ENCODE measurements around the gene LRMDA. TPM values are rescaled to one million over a fixed set of nuclear protein-coding genes. Genes with fewer than 3 reads are reported as not detected.
"Not testable (repeated sequence)": the region's sequence is repeated elsewhere in the genome, so short reads cannot be mapped to it uniquely, and the experiment has no call there.

Gene LRMDA
- total RNA-seq, 2 donors from 2014 or later: 9.6 to 12.6 TPM

DNA sequence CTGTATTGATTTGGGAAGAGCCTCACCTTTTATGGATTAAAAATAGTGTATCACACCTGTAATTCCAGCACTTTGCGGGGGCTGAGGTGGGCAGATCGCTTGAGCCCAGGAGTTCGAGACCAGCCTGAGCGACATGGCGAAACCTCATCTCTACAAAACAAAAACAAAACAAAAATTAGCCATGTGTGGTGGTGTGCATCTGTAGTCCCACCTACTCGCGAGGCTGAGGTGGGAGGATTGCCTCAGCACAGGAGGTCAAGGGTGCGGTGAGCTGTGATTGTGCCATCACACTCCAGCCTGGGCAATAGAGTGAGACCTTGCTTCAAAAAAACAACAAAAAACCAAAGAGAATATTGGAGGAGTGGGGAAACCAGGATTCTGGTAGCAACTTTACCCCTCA, 79.6 kb downstream of the LRMDA start:
- no peaks in the 10 kb centered on the region for H3K27me3 ChIP-seq (replicated peaks; ENCODE audit: insufficient read depth)
- DNase-seq (ENCODE audit: low spot score): no peak
- peak overlapping the region in 1 of 2 donors; percentile 67 for H3K27ac ChIP-seq
- H3K4me1 ChIP-seq (replicated peaks): peaks cover 28% of the 10 kb centered on the region
- H3K4me3 ChIP-seq: no peak overlapping the region
- TF ChIP-seq POLR2A (IDR thresholded peaks at IDR 0.05) (no peak), POLR2AphosphoS5 (IDR thresholded peaks at IDR 0.05) (no peak)
- TF ChIP-seq, protein P1, sequence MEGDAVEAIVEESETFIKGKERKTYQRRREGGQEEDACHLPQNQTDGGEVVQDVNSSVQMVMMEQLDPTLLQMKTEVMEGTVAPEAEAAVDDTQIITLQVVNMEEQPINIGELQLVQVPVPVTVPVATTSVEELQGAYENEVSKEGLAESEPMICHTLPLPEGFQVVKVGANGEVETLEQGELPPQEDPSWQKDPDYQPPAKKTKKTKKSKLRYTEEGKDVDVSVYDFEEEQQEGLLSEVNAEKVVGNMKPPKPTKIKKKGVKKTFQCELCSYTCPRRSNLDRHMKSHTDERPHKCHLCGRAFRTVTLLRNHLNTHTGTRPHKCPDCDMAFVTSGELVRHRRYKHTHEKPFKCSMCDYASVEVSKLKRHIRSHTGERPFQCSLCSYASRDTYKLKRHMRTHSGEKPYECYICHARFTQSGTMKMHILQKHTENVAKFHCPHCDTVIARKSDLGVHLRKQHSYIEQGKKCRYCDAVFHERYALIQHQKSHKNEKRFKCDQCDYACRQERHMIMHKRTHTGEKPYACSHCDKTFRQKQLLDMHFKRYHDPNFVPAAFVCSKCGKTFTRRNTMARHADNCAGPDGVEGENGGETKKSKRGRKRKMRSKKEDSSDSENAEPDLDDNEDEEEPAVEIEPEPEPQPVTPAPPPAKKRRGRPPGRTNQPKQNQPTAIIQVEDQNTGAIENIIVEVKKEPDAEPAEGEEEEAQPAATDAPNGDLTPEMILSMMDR (IDR thresholded peaks at IDR 0.05): no peak
- no peaks in the 10 kb centered on the region for H3K9me3 ChIP-seq
- intact Hi-C loops (cut with DNase I): no loop called here
- no peaks in the 10 kb centered on the region for H3K36me3 ChIP-seq
- WGBS: 99% methylated on average over 8 of the region's 8 CpGs

DNA sequence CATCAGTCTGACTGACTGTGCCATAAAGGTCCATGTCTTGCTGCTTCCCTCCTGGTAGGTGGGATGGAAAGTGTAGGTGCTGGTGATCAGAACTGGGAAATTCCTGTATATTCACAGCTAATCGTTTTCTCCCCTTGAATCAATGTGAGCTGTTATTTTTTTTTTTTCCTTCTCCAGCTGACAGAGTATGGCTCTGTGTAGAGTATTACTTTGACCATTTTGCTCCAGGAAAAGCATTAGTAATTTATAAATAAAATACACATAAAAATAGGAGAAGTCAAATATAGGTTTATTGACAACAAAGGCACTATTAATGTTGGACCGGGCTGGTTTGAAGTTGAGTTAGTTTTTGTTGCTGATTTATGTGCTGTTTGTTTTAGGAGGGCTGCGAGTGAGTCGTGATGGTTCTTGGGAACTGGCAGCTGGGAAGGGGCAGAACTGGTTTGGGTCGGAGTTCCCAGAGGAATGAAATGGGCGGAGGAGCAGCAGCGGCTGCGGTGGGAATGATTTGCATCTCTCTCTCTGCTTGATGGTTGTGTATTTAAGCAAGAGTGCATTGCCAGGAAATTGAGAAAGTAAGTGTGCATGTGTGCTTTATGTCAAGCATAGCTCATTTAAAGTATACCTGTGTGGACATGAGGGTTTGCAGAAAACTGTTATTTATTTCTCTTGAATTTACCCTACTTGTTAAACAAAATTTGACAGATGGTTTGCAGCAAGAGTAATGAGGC, 80.9 kb downstream of the LRMDA start:
- 6% methylated on average over 8 of the region's 8 CpGs for WGBS
- no peaks in the 10 kb centered on the region for H3K9me3 ChIP-seq
- no peaks in the 10 kb centered on the region for H3K36me3 ChIP-seq
- DNase-seq (ENCODE audit: low spot score): peak; percentile 88
- TF ChIP-seq, protein P1 (IDR thresholded peaks at IDR 0.05): peak in 1 of 4 experiments; percentile 4
- no peak for TF ChIP-seq POLR2A (IDR thresholded peaks at IDR 0.05)
- TF ChIP-seq POLR2AphosphoS5 (IDR thresholded peaks at IDR 0.05): peak; percentile 85
- peak overlapping the region; percentile 28 to 67 for H3K27ac ChIP-seq
- peaks cover 23% of the 10 kb centered on the region for H3K4me1 ChIP-seq (replicated peaks)
- no peaks in the 10 kb centered on the region for H3K27me3 ChIP-seq (replicated peaks; ENCODE audit: insufficient read depth)
- H3K4me3 ChIP-seq: no peak overlapping the region
- intact Hi-C loops (cut with DNase I): no loop called here

DNA sequence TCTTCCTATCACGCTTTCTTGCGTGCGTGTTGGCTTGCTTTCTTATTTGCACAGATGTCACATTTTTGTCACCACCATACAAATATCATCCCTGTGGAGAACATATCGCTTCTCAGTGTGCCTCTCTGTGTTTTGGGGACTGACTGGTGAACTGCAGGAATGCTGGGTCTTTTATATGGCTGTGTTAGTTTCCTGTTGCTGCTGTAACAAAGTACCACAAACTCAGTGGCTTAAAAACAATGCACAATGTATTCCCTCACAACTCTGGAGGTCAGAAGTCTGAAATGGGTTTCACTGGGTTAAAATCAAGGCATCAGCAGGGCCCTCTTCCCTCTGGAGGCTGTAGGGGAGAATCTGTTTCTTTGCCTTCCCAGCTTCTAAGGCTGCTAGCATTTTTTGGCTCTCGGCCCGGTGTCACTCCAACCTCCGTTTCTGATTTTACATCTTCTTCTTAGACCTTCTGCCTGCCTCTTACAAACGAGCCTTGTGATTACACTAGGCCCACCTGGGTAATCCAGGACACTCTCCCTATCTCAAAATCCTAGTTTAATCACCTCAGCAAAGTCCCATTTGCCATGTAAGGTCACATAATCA, 82.0 kb downstream of the LRMDA start:
- intact Hi-C loops (cut with DNase I): no loop called here
- no peak for DNase-seq (ENCODE audit: low spot score)
- TF ChIP-seq POLR2A (IDR thresholded peaks at IDR 0.05) (no peak), POLR2AphosphoS5 (IDR thresholded peaks at IDR 0.05) (no peak)
- TF ChIP-seq, protein P1 (IDR thresholded peaks at IDR 0.05): no peak
- Histone ChIP-seq H3K36me3 (no peaks in the 10 kb centered on the region), H3K27me3 (replicated peaks; ENCODE audit: insufficient read depth) (no peaks in the 10 kb centered on the region), H3K4me3 (no peak overlapping the region), H3K9me3 (no peaks in the 10 kb centered on the region), H3K4me1 (replicated peaks) (peaks cover 15% of the 10 kb centered on the region), H3K27ac (peak overlapping the region; percentile 2 to 54)
- 57% methylated on average over 8 of the region's 8 CpGs for WGBS

DNA sequence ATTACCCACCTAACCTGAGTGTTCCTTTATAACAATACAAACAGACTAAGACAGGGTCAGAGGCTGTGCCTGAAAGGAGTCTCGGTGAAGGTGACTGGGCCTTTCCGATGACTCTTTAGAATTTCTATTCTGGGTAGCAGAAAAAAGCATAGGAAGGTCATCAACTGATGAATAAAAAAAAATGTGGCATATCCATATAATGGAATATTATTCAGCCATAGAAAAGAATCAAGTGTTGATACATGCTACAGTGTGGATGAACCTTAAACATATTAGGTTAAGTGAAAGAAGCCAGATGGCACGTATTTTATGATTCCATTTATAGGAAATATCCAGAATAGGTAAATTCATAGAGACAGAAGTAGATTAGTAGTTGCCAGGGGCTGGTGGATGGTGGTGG, 83.4 kb downstream of the LRMDA start:
- WGBS: 96% methylated on average over 3 of the region's 3 CpGs
- Histone ChIP-seq H3K4me1 (replicated peaks) (peaks cover 8% of the 10 kb centered on the region), H3K27me3 (replicated peaks; ENCODE audit: insufficient read depth) (no peaks in the 10 kb centered on the region), H3K36me3 (no peaks in the 10 kb centered on the region), H3K9me3 (no peaks in the 10 kb centered on the region), H3K27ac (no peak overlapping the region), H3K4me3 (no peak overlapping the region)
- TF ChIP-seq, protein P1 (IDR thresholded peaks at IDR 0.05): no peak
- TF ChIP-seq POLR2A (IDR thresholded peaks at IDR 0.05) (no peak), POLR2AphosphoS5 (IDR thresholded peaks at IDR 0.05) (no peak)
- intact Hi-C loops (cut with DNase I): no loop called here
- no peak for DNase-seq (ENCODE audit: low spot score)

DNA sequence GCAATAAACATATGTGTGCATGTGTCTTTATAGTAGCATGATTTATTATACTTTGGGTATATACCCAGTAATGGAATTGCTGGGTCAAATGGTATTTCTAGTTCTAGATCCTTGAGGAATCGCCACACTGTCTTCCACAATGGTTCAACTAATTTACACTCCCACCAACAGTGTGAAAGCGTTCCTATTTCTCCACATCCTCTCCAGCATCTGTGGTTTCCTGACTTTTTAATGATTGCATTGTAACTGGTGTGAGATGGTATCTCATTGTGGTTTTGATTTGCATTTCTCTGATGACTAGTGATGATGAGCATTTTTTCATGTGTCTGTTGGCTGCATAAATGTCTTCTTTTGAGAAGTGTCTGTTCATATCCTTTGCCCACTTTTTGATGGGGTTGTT, 84.7 kb downstream of the LRMDA start:
- intact Hi-C loops (cut with DNase I); H3K9me3 ChIP-seq; H3K4me1 ChIP-seq (replicated peaks); H3K36me3 ChIP-seq; H3K27me3 ChIP-seq (replicated peaks; ENCODE audit: insufficient read depth); H3K27ac ChIP-seq; H3K4me3 ChIP-seq; DNase-seq (ENCODE audit: low spot score): not testable (repeated sequence)
- 92% methylated on average over 2 of the region's 2 CpGs for WGBS

DNA sequence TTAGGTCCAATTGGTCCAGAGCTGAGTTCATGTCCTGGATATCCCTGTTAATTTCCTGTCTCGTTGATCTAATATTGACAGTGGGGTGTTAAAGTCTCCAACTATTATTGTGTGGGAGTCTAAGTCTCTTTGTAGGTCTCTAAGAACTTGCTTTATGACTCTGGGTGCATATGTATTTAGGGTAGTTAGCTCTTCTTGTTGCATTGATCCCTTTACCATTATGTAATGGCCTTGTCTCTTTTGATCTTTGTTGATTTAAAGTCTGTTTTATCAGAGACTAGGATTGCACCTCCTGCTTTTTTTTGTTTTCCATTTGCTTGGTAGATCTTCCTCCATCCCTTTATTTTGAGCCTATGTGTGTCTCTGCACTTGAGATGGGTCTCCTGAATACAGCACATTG, 87.8 kb downstream of the LRMDA start:
- peak overlapping the region in 1 of 2 donors; percentile 57 for H3K27ac ChIP-seq
- 55% methylated on average over 1 of the region's 1 CpG for WGBS
- H3K9me3 ChIP-seq; intact Hi-C loops (cut with DNase I); DNase-seq (ENCODE audit: low spot score); H3K4me1 ChIP-seq (replicated peaks); H3K4me3 ChIP-seq; H3K27me3 ChIP-seq (replicated peaks; ENCODE audit: insufficient read depth); H3K36me3 ChIP-seq: not testable (repeated sequence)

DNA sequence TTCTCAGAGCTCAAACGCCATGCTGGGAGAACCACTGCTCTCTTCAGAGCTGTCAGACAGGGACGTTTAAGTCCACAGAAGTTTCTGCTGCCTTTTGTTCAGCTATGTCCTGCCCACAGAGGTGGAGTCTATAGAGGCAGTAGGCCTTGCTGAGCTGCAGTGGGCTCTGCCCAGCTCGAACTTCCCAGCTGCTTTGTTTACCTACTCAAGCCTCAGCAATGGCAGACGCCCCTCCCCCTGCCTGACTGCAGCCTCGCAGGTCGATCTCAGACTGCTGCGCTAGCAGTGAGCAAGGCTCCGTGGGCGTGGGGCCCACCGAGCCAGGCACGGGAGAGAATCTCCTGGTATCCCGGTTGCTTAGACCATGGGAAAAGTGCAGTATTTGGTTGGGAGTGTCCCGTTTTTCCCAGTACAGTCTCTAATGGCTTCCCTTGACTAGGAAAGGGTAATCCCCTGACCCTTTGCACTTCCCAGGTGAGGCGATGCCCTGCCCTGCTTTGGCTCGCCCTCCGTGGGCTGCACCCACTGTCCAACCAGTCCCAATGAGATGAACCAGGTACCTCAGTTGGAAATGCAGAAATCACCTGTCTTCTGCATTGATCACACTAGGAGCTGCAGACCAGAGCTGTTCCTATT, 89.9 kb downstream of the LRMDA start:
- intact Hi-C loops (cut with DNase I); DNase-seq (ENCODE audit: low spot score): not testable (repeated sequence)

More for the DNA sequence above, 89.9 kb downstream of the LRMDA start:
- not testable (repeated sequence) for H3K9me3 ChIP-seq; H3K36me3 ChIP-seq; H3K4me3 ChIP-seq; H3K4me1 ChIP-seq (replicated peaks); H3K27me3 ChIP-seq (replicated peaks; ENCODE audit: insufficient read depth)
- 67% methylated on average over 15 of the region's 16 CpGs for WGBS
- H3K27ac ChIP-seq: peak overlapping the region in 1 of 2 donors; percentile 62
